Prostate gland (tissue), 2 donors: ENCODE results near the gene TSEN54.

Source experiments
- CTCF ChIP-seq, 4 experiments: fragments of 200-600 bp in 2 of 4; fragments of 450-650 bp in 2 of 4; sonication (generic) in 2 of 4; IDR thresholded peaks; 1 replicate in 3 of 4; 2 replicates in 1 of 4; pipeline ENCODE4 v1.5.1; 2016 to 2019; ENCODE audit warnings: antibody characterized with exemption in 4 of 4, mild to moderate bottlenecking in 2 of 4, moderate library complexity in 2 of 4
- POLR2A ChIP-seq: fragments of 450-650 bp; IDR thresholded peaks from one replicate; pipeline ENCODE4 v1.6.1; 2016; ENCODE audit warnings: antibody characterized with exemption, mild to moderate bottlenecking
- POLR2AphosphoS5 ChIP-seq: sonication (generic); formaldehyde crosslinking; IDR thresholded peaks from one replicate; pipeline ENCODE4 v1.6.1; 2017; ENCODE audit warnings: antibody characterized with exemption

GRCh38 chr17:75511610-75512575 lies 4.4 kb upstream of the TSEN54 start:
- TF ChIP-seq CTCF (IDR thresholded peaks at IDR 0.05), result no peak
- no peak for TF ChIP-seq POLR2A
- TF ChIP-seq POLR2AphosphoS5, result no peak
